Epithelial cell of esophagus (primary cell): ENCODE measurements around the gene AMDHD2.

Experiments used
- DNase-seq: peaks from one replicate; pipeline ENCODE4 v3.0.0; 2010; ENCODE audit warnings: low read depth
- H3K4me3 ChIP-seq: 2 replicates; pipeline ENCODE4 v1.5.1; 2011; ENCODE audit warnings: mild to moderate bottlenecking, low read length, control low read depth
- CTCF ChIP-seq: IDR thresholded peaks from 2 replicates; pipeline ENCODE4 v1.5.1; 2011; ENCODE audit warnings: low read depth, mild to moderate bottlenecking, low read length, control low read depth, inconsistent platforms; ENCODE audit not compliant: insufficient read depth; ENCODE audit errors: missing control alignments

AMDHD2 gene

DNA sequence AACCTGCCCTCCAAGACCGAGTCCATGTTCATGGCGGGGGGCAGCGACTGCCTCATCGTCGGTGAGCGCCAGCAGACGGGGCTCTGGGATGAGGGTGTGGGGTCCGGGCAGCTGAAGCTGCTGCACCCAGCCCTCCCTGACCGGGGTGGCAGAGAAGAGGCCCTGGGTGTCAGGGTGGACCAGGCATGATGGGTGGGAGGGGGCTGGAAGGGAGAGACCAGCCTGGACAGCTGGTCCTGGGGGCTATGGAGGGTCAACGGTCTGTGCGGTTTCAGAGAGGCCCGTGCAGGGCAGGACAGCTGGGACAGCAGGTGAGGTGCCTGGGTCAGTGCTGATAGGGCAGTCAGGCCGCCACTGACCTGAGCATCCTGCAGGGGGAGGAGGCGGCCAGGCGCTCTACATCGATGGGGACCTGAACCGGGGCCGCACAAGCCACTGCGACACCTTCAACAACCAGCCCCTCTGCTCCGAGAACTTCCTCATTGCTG lies 19.7 kb upstream of the AMDHD2 start:
- no peak for DNase-seq
- no peak for TF ChIP-seq CTCF
- no peak overlapping the region for H3K4me3 ChIP-seq

DNA sequence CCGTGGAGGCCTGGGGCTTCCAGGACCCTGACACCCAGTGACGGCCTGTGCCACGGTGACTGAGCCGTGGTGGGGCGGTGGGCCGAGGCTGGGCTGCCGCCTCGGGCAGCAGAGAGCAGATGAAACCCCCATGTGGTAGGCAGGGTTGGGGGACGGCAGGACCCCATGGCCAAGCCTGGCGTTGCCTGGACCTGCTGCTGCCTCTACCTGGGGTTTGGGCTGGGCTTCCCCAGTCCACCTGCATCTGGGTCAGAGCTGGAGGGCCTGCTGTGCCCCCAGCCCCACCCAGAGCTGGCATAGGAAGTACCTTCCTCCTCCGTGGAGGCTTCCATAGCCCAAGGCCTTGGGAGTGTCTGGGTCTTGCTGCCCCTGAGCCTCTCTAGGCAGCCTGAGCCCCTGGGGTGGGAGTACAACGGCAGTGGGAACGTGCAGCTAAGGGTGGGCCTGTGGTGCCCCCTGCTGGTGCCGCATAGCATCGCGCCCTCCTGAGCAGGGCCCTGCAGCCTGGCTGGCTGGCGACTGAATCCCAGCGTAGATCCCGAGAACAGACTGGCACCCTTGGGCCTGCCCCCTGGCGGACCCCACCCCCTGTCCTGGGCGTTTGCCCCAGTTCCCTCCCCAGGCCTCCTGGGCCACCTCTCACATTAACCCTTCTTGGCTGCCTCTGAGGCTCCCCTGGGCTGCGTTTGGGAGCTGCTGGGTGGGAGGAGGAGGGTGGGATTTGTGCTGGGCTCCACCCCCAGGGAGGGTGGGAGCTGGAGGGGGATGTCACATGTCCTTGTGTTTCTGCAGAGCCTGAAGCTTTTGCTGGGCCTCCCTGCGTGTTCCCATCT lies 19.0 kb upstream of the AMDHD2 start:
- peak; percentile 90 for TF ChIP-seq CTCF
- no peak overlapping the region for H3K4me3 ChIP-seq
- DNase-seq: peak; percentile 76

- TF ChIP-seq CTCF: no peak
- no peak overlapping the region for H3K4me3 ChIP-seq
- no peak for DNase-seq
These were observed 17.9 kb upstream of the AMDHD2 start for GRCh38 chr16:2501946-2502895.

DNA sequence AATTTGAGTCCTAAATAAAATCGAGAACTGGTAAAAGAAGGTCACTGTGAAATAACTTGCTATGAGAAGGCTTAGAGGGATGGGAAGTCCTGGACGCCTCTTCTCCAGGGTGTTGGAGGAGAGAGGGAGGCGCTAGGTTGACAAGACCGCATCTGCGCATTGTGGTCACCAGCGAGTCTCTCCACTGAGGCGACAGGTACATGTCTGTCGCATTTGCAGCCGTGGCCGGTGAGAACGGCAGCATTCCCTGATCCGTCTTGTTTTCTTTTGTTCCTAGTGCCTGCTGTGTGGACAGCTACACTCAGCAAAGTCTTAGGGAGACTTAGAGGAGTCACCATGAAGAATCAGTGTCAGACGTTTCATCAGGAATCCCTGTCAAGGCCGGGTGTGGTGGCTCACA lies 14.5 kb upstream of the AMDHD2 start:
- no peak for DNase-seq
- no peak for TF ChIP-seq CTCF
- no peak overlapping the region for H3K4me3 ChIP-seq

DNA sequence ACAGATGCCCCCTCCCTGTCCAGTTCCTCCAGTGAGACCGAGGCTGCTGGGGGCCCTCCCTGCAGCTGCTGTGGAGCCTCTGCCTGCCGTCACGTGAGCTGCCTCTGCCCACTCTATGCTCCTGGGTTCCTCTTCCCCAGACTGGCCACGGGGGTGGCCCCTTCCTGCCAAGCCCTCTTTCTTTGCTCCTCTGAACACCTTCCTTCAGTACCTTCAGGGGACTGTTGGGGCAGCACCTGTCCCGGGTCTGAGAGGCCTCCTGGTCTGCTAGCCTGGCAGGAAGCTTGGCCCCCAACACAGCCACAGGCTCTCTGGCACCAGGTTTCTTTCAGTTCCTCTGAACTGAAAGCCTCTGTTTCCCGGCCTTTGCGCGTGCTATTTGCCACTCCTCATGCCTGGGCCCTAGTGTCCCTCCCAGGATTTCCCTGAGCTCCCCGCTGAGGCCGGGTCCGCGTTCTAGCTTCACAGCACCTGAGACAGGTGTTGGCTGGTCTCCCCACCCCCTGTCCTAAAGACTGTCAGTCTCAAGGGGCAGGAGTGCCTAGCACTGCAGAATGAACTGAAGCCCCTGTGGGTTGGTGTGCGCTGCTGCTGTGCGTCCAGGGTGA lies 13.0 kb upstream of the AMDHD2 start:
- no peak for DNase-seq
- TF ChIP-seq CTCF: no peak
- H3K4me3 ChIP-seq: no peak overlapping the region

DNA sequence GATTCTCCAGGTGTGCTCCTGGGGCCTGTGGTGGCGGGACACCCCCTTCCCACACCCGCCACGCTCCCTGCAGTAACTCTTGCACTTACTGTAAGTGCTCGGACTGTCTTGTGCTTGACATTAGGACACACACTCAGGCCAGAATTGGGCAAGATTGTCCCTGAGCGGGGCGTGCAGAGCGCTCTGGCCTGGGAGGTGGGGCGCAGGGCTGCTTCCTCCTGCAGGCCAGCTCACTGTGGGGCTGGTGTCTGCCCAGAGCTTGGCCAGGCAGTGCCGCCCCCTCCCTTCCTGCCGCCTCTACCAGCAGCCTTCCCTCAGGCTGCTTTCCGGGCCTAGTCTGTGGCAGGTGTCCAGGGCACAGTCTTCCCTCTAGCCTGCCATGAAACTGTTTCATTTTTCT lies 12.5 kb upstream of the AMDHD2 start:
- H3K4me3 ChIP-seq: no peak overlapping the region
- TF ChIP-seq CTCF: no peak
- DNase-seq: no peak
